Stimulated activated naive B cell treated with anti-CD40 and anti-IgM and Interleukin-4, amounts not matched to agents 10 μg/mL and 1 μg/mL and 100 μg/mL, for 72 hours (primary cell): ENCODE data around the gene IQSEC3.

ENCODE experiments used
- ATAC-seq, 2 donors: fragments of 150-1000 bp; cut with Tn5 transposase; replicated peaks; 2 replicates each; pipeline ENCODE4 v1.10.0; 2021; ENCODE audit warnings: moderate library complexity in 1 of 2
- DNase-seq: peaks from one replicate; pipeline ENCODE4 v3.0.0; 2021
- H3K27ac Mint-ChIP-seq: one replicate; pipeline ENCODE4 v1.8.0; 2022; ENCODE audit warnings: mild to moderate bottlenecking, mixed read lengths
- H3K27me3 Mint-ChIP-seq, 2 donors: one replicate each; pipeline ENCODE4 v1.8.0; 2022; ENCODE audit warnings: mixed read lengths in 2 of 2
- H3K36me3 Mint-ChIP-seq, 2 donors: one replicate each; pipeline ENCODE4 v1.8.0; 2022; ENCODE audit warnings: mixed read lengths in 2 of 2, mild to moderate bottlenecking in 1 of 2
- H3K4me1 Mint-ChIP-seq, 2 donors: one replicate each; pipeline ENCODE4 v1.8.0; 2022; ENCODE audit warnings: mixed read lengths in 2 of 2, mild to moderate bottlenecking in 1 of 2
- H3K4me3 Mint-ChIP-seq, 2 donors: one replicate each; pipeline ENCODE4 v1.8.0; 2022; ENCODE audit warnings: mild to moderate bottlenecking in 2 of 2, mixed read lengths in 2 of 2, moderate library complexity in 1 of 2
- H3K9me3 Mint-ChIP-seq, 2 donors: one replicate each; pipeline ENCODE4 v1.8.0; 2022; ENCODE audit warnings: mixed read lengths in 2 of 2, mild to moderate bottlenecking in 1 of 2

IQSEC3 gene

GRCh38 chr12:80681-81190 lies 14.2 kb downstream of the IQSEC3 start:
- Mint-ChIP-seq H3K4me1 (peaks cover 0 to 7% of the 10 kb centered on the region in 2 donors), H3K36me3 (no peaks in the 10 kb centered on the region), H3K27ac (no peak overlapping the region), H3K9me3 (no peaks in the 10 kb centered on the region), H3K27me3 (peaks cover 54 to 55% of the 10 kb centered on the region in 2 donors), H3K4me3 (no peak overlapping the region)
- DNase-seq: no peak
- ATAC-seq: no peak

- H3K4me3 Mint-ChIP-seq: no peak overlapping the region
- no peaks in the 10 kb centered on the region for H3K9me3 Mint-ChIP-seq
- H3K27ac Mint-ChIP-seq: no peak overlapping the region
- peaks cover 40 to 48% of the 10 kb centered on the region in 2 donors for H3K27me3 Mint-ChIP-seq
- ATAC-seq: no peak
- no peaks in the 10 kb centered on the region for H3K36me3 Mint-ChIP-seq
- DNase-seq: no peak
- peaks cover 0 to 3% of the 10 kb centered on the region in 2 donors for H3K4me1 Mint-ChIP-seq
These were observed 16.2 kb downstream of the IQSEC3 start for GRCh38 chr12:82740-83139.

GRCh38 chr12:84056-84455 lies 17.5 kb downstream of the IQSEC3 start:
- ATAC-seq: no peak
- no peak for DNase-seq
- peaks cover 37 to 44% of the 10 kb centered on the region in 2 donors for H3K27me3 Mint-ChIP-seq
- no peaks in the 10 kb centered on the region for H3K36me3 Mint-ChIP-seq
- no peak overlapping the region for H3K27ac Mint-ChIP-seq
- H3K4me1 Mint-ChIP-seq: peaks cover 0 to under 1% of the 10 kb centered on the region in 2 donors
- H3K4me3 Mint-ChIP-seq: no peak overlapping the region
- no peaks in the 10 kb centered on the region for H3K9me3 Mint-ChIP-seq

GRCh38 chr12:85191-85666 lies 18.7 kb downstream of the IQSEC3 start:
- ATAC-seq (no peak), DNase-seq (no peak)
- H3K27ac Mint-ChIP-seq: no peak overlapping the region
- H3K9me3 Mint-ChIP-seq: peaks cover 8 to 9% of the 10 kb centered on the region in 2 donors
- no peaks in the 10 kb centered on the region for H3K4me1 Mint-ChIP-seq
- peaks cover 26 to 35% of the 10 kb centered on the region in 2 donors for H3K27me3 Mint-ChIP-seq
- peaks cover 2 to 4% of the 10 kb centered on the region in 2 donors for H3K36me3 Mint-ChIP-seq
- H3K4me3 Mint-ChIP-seq: no peak overlapping the region

- H3K27me3 Mint-ChIP-seq: peaks cover 12 to 22% of the 10 kb centered on the region in 2 donors
- no peak overlapping the region for H3K4me3 Mint-ChIP-seq
- DNase-seq (no peak), ATAC-seq (no peak)
- peaks cover 2 to 4% of the 10 kb centered on the region in 2 donors for H3K36me3 Mint-ChIP-seq
- H3K4me1 Mint-ChIP-seq: no peaks in the 10 kb centered on the region
- H3K27ac Mint-ChIP-seq: no peak overlapping the region
- H3K9me3 Mint-ChIP-seq: peaks cover 8 to 15% of the 10 kb centered on the region in 2 donors
These were observed 20.7 kb downstream of the IQSEC3 start for GRCh38 chr12:87315-87714.

GRCh38 chr12:87856-88255 lies 21.3 kb downstream of the IQSEC3 start:
- DNase-seq: no peak
- H3K4me1 Mint-ChIP-seq: no peaks in the 10 kb centered on the region
- peaks cover 9 to 19% of the 10 kb centered on the region in 2 donors for H3K27me3 Mint-ChIP-seq
- no peak overlapping the region for H3K27ac Mint-ChIP-seq
- H3K4me3 Mint-ChIP-seq: no peak overlapping the region
- peaks cover 8 to 15% of the 10 kb centered on the region in 2 donors for H3K9me3 Mint-ChIP-seq
- no peak for ATAC-seq
- H3K36me3 Mint-ChIP-seq: peaks cover 2 to 4% of the 10 kb centered on the region in 2 donors

- no peak overlapping the region for H3K4me3 Mint-ChIP-seq
- H3K9me3 Mint-ChIP-seq: peaks cover 12 to 22% of the 10 kb centered on the region in 2 donors
- H3K27me3 Mint-ChIP-seq: peaks cover 0 to 5% of the 10 kb centered on the region in 2 donors
- ATAC-seq (no peak), DNase-seq (no peak)
- peaks cover 2 to 6% of the 10 kb centered on the region in 2 donors for H3K4me1 Mint-ChIP-seq
- peaks cover 2 to 4% of the 10 kb centered on the region in 2 donors for H3K36me3 Mint-ChIP-seq
- H3K27ac Mint-ChIP-seq: no peak overlapping the region
These were observed 23.1 kb downstream of the IQSEC3 start for GRCh38 chr12:89653-90052.

- peaks cover 12 to 22% of the 10 kb centered on the region in 2 donors for H3K9me3 Mint-ChIP-seq
- H3K27me3 Mint-ChIP-seq: peaks cover 6 to 9% of the 10 kb centered on the region in 2 donors
- H3K27ac Mint-ChIP-seq: no peak overlapping the region
- ATAC-seq (no peak), DNase-seq (no peak)
- H3K4me3 Mint-ChIP-seq: no peak overlapping the region
- peaks cover 2 to 6% of the 10 kb centered on the region in 2 donors for H3K4me1 Mint-ChIP-seq
- H3K36me3 Mint-ChIP-seq: peaks cover 2 to 4% of the 10 kb centered on the region in 2 donors
These were observed 24.6 kb downstream of the IQSEC3 start for GRCh38 chr12:91213-91612.

- peaks cover 2 to 4% of the 10 kb centered on the region in 2 donors for H3K36me3 Mint-ChIP-seq
- DNase-seq (no peak), ATAC-seq (peak; percentile 48)
- H3K4me3 Mint-ChIP-seq: no peak overlapping the region
- peaks cover 12 to 22% of the 10 kb centered on the region in 2 donors for H3K9me3 Mint-ChIP-seq
- H3K27ac Mint-ChIP-seq: no peak overlapping the region
- peaks cover 4 to 6% of the 10 kb centered on the region in 2 donors for H3K4me1 Mint-ChIP-seq
- H3K27me3 Mint-ChIP-seq: peaks cover 10 to 12% of the 10 kb centered on the region in 2 donors
These were observed 26.9 kb downstream of the IQSEC3 start for GRCh38 chr12:93266-94005.

- no peak overlapping the region for H3K27ac Mint-ChIP-seq
- peaks cover 20 to 38% of the 10 kb centered on the region in 2 donors for H3K27me3 Mint-ChIP-seq
- H3K4me1 Mint-ChIP-seq: peaks cover 4 to 6% of the 10 kb centered on the region in 2 donors
- H3K9me3 Mint-ChIP-seq: peaks cover 4 to 7% of the 10 kb centered on the region in 2 donors
- ATAC-seq (no peak), DNase-seq (no peak)
- H3K36me3 Mint-ChIP-seq: no peaks in the 10 kb centered on the region
- no peak overlapping the region for H3K4me3 Mint-ChIP-seq
These were observed 30.0 kb downstream of the IQSEC3 start for GRCh38 chr12:96543-96942.

GRCh38 chr12:98924-99352 lies 32.4 kb downstream of the IQSEC3 start:
- H3K27me3 Mint-ChIP-seq: peaks cover 23 to 38% of the 10 kb centered on the region in 2 donors
- no peak for DNase-seq
- no peak overlapping the region for H3K27ac Mint-ChIP-seq
- no peaks in the 10 kb centered on the region for H3K36me3 Mint-ChIP-seq
- no peak for ATAC-seq
- peaks cover under 1 to 3% of the 10 kb centered on the region in 2 donors for H3K4me1 Mint-ChIP-seq
- no peak overlapping the region for H3K4me3 Mint-ChIP-seq
- H3K9me3 Mint-ChIP-seq: peaks cover 2 to 4% of the 10 kb centered on the region in 2 donors

- Mint-ChIP-seq H3K4me3 (no peak overlapping the region), H3K27ac (no peak overlapping the region), H3K36me3 (no peaks in the 10 kb centered on the region), H3K4me1 (peaks cover 0 to 3% of the 10 kb centered on the region in 2 donors), H3K27me3 (peaks cover 23 to 38% of the 10 kb centered on the region in 2 donors), H3K9me3 (peaks cover 0 to 1% of the 10 kb centered on the region in 2 donors)
- ATAC-seq: no peak
- DNase-seq: no peak
These were observed 33.0 kb downstream of the IQSEC3 start for GRCh38 chr12:99605-100004.

GRCh38 chr12:101969-102878 lies 35.7 kb downstream of the IQSEC3 start:
- no peak overlapping the region for H3K27ac Mint-ChIP-seq

GRCh38 chr12:102879-103168 lies 36.3 kb downstream of the IQSEC3 start:
- H3K27me3 Mint-ChIP-seq: peaks cover 18 to 33% of the 10 kb centered on the region in 2 donors
- H3K27ac Mint-ChIP-seq: no peak overlapping the region
- no peak overlapping the region for H3K4me3 Mint-ChIP-seq
- H3K4me1 Mint-ChIP-seq: peaks cover 0 to 8% of the 10 kb centered on the region in 2 donors
- ATAC-seq (no peak), DNase-seq (no peak)
- H3K9me3 Mint-ChIP-seq: peaks cover 0 to 1% of the 10 kb centered on the region in 2 donors
- no peaks in the 10 kb centered on the region for H3K36me3 Mint-ChIP-seq

More at GRCh38 chr12:101969-102878, 35.7 kb downstream of the IQSEC3 start:
- no peaks in the 10 kb centered on the region for H3K36me3 Mint-ChIP-seq
- H3K4me3 Mint-ChIP-seq: no peak overlapping the region
- ATAC-seq (peak in 1 of 2 donors; percentile 27), DNase-seq (no peak)
- H3K4me1 Mint-ChIP-seq: peaks cover 0 to 9% of the 10 kb centered on the region in 2 donors
- peaks cover 0 to 1% of the 10 kb centered on the region in 2 donors for H3K9me3 Mint-ChIP-seq
- peaks cover 18 to 33% of the 10 kb centered on the region in 2 donors for H3K27me3 Mint-ChIP-seq
